CMK (cell line): ENCODE data around the gene DOCK1.
"Not testable (repeated sequence)": the region's sequence is repeated elsewhere in the genome, so short reads cannot be mapped to it uniquely, and the experiment has no call there.

ENCODE experiments used
- DNase-seq: peaks from one replicate; pipeline ENCODE4 v3.0.0-alpha.2; 2010; ENCODE audit warnings: low read depth

Gene DOCK1

DNA sequence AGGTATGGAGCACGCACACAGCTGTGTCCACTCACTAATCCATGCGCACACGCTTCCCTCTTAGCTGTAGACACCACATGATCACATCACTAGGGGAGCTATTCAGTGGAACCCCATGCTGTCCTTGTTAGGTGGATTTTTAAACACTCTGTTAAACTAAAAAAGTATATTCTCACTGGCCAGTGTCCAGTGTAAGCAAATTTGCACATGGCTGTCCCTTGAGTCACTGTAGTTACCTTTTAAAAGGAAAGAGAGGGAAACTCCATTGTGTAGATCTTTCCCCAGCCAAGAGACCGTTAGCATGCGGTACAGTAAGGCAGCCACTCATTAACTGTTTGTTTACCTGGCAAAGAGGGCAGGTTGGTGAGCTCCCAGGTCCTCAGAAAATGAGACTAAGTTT lies 372.8 kb downstream of the DOCK1 start:
- DNase-seq: no peak

DNA sequence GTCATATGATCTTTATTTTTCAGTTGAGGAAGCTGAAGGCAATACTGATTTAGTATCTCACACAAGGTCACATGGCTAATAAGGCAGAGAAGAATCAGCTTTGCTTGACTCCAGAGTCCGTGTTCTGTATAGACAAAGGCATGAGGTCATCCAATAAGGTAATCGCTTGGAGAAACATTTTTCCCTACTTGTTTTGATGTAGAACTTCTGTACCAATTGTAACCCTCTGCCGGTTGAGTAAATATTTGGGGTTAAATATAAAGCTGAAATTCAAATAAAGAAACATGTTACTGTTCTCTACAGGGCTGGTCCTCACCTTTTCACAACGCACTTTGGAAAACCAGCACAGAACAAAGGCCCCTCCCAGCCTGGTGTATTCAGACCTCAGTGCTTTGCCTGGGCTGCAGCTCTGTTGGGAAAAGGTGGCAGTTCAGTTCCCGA lies 374.1 kb downstream of the DOCK1 start:
- DNase-seq: no peak

DNA sequence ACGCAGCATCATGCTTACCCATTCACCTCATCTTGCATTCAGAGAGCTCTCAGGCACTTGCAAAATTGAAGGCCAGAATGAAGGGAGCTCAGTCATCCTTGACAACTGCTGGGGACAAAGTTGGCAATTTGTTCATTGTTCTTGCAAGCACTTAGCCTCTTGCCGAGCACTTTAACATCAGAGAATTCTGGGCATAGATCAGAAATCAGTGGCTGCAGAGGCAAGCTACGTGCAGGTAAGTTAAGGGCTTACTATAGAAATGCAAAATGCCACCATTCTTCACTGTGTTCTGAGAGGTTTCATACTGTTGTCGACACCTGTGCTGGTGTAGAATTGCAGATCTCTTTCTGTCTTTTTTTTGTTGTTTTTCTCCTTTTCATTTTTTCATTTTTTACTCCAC lies 375.2 kb downstream of the DOCK1 start:
- no peak for DNase-seq

DNA sequence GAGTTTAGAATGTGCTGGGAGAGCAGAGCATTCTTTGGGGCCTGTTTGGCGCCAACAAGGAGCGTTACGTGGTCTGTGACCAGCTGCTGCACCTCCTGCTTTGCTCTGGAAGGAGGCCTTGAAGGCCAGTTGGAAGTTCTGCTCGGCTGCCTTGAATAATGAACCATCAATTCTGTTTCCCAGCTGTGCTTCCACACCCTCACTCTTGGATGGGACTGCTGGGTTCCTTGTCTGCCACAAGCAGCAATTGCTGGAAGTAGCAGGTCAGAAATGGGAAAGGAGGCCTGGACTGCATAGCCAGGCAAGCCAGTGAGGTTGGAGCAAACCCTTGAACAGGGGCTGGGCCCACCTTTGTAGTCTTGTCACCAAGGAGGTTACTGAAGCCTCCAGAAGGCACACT lies 377.8 kb downstream of the DOCK1 start:
- DNase-seq: no peak

DNA sequence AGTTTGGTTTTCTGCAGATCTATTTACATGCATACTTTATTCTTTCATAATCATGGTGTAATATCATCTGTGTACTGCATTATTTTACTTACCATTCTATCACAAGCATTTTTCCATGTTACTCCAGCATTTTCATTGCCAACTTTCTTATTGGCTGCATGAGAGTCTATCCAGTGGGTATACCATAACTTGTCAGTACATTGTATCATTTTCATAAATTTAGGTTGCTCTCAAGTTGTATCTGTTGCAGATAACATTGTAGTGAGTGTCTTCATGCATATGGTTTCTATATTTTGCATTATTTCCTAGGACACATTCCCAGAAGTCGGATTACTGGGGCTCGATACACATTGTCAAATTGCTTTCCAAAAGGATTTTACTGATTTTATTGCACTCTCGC lies 378.3 kb downstream of the DOCK1 start:
- no peak for DNase-seq

DNA sequence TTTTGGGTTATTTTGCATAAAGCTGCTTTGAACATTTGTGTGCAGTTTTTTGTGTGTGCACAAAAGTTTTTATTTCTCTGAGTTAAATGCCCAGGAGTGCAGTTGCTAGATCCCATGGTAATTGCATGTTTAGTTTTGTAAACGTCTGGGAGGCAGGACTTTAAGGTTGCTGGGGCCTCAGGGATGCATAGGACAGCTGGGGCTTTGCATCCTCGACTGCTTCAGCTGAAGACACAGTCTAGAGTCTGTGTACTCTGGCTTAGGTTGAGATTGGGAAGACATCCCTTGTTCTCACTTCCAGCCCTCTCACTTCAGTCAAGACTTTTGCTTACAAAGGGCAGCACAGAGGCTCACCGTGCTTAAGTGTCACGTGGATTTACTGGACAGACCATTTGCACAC lies 385.6 kb downstream of the DOCK1 start:
- DNase-seq: no peak

DNA sequence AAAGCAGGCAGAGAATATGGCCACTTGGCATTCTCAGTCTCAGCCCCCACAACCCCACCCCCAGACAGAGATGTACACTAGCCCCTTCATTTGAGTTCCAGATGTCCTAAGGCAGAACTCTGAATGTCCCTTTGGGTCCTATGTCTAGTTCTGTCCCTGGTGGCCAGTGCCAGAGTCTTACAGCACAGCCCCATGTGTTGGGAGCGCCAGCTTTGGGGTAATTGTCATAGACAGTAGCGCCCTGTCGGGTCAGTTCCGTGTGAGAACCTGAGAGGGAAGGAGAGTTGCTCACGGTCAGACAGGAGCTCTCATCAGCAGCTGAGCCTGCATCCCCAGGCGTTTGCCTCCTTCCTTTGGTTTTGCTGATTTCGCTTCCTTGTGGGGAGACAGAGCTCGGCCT lies 386.1 kb downstream of the DOCK1 start:
- DNase-seq: no peak

DNA sequence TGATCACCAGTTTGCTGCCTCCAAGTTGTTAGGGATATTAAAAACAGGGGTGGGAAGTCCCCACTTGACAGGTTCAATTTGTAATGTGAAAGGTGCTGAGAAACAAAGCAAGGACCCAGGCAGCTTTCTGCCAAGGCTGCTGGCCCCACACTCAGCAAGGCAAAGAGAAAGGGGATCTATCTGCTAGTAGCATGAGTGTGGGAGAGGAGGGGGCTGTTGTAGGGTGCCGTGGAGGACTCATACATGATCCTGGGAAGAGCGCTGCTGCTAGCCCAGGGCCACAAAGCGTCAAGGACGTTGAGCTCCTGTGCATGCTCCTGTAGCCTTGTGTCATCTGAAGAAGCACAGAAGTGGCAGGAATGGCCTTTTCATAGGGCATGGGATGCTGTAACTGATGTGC lies 387.7 kb downstream of the DOCK1 start:
- no peak for DNase-seq

DNA sequence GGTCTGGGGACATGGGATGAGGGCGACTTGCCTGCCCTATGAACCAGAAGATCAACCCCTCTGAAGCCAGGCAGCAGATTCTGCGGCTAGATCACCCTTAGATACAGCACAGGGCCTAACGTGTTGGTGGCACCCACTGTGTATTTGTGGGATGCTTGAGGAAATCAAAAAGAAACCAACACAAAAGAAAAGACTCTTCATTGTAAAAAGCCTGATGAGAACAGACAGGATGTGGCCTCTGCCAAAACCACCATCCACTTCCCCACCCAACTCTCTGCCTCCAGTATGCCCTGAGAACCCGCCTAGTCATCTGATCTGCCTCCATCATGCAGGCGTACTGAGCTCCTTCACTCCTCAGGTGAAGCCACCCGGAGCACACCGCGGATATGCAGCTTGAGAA lies 388.4 kb downstream of the DOCK1 start:
- DNase-seq: no peak

DNA sequence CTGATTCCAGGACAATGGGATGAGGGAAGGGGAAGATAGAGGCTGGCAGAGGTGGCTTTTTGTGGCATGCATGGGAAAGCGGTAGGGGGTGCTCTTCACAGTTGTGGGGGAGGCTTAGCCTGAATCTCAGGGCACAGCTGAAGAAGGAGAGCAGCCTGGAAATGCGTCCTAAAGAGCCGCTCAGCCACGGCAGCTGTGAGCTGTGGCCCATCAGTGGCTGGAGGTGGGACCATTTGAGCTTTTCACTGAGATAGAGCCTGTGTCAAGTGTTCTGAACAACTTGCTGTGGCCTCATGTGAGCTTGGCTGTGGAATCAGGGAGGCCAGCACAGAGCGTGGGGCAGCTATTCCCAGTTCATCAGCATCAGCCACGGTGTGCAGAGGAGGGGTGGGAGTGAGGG lies 391.5 kb downstream of the DOCK1 start:
- no peak for DNase-seq

DNA sequence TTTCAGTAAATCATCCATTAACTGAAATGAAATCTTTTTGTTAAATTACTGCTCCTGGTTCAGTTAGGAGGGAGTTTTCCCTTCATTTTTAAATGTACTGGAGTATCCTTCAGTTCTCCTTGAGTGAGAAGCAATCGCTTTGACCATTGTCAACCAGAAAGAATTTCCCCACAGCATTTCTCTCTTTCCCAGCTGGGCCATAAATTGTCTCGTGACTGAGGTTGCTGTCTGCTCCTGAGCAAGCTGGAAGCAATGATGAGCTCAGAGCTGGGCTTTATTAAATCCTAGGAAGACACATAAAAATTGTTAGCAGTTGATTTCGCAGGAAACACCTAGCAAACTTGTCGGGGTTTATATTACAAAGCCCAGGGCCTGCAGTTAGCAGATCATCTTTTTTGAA lies 393.2 kb downstream of the DOCK1 start:
- DNase-seq: no peak

DNA sequence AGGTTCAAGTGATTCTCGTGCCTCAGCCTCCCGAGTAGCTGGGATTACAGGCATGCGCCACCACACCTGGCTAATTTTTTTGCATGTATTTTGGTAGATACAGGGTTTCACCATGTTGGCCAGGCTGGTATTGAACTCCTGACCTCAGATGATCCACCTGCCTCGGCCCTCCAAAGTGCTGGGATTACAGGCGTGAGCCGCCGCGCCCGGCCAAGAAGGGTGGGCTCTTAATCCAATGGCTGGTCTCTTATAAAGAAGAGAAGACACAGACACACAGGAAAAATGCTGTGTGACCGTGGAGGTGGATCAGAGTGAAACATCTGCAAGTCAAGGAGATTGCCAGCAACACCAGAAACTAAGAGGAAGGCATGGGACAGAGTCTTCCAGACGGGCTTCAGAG lies 394.0 kb downstream of the DOCK1 start:
- not testable (repeated sequence) for DNase-seq

DNA sequence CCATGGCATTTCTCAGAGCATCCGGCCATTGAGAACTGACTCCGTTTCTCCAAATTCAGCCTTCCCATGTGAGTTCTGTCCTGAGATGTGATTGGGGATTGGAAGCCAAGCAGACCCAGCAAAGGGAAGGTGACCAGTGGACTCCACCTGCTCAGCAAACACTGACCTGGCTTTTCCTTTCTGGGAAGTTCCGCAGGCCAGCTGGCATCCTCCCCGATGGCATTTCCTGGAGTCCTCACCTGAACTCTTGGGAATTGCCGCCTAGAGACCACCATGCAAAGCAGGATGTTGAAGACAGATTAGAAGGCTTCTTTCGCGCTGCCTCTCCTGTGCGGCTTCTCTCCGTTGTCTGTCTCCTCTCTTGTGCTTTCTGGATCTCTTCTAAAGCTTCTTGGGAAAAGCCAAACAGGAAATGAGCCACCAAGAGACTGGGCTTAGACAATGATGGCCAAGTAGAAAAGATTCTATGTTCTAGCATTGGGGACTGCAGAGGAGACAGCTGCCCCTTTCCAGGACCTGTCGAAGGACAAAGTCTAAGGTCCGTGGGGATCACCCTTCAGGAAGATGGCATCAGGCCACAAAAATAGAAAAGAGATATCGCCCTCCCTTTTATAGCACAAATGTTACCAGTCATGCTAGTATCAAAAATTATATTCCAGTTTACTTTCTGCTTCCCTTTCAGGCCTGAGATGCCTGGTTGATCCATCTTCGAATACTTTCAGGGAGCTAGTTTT lies 394.9 kb downstream of the DOCK1 start:
- DNase-seq: no peak

DNA sequence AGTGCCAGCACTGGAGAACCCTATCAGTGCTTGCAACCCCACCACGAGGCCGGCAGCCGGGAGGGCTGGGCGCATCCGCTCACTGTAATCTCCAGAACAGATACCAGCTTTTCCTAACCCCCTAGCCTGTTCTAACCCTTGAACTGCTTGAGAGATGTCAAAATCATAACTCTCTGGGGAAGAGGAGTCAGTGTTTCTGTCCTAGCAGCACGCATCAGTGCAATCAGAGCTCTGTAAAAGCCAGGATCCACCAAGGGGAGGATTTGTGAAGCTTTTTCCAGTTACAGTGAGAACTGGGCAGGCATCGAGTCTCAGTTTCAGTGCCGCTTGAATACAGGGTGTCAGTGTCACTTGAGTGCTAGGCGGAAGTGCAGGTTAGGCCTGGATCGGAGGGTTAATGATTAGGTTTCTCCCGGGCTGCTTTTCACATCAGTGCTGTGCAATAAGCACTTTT lies 395.7 kb downstream of the DOCK1 start:
- no peak for DNase-seq

DNA sequence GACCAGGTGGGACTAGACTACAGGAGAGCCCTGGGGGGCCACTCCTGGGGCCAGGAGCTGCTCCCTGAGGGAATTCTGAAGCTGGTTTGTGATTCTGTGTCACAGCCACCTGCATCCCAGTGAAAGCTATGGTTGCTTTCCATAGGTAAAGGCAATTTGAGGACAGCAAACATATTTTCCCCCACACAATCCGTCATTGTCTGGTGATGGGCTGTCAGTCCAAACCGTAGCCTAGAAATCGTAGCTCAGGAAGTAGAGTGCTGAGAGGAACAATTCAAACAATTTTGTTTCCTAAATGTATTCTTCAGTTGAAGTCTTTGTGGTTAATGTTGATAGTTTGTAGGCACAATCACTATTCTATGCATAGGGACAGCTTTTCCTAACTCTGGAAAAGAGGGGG lies 397.1 kb downstream of the DOCK1 start:
- DNase-seq: no peak

DNA sequence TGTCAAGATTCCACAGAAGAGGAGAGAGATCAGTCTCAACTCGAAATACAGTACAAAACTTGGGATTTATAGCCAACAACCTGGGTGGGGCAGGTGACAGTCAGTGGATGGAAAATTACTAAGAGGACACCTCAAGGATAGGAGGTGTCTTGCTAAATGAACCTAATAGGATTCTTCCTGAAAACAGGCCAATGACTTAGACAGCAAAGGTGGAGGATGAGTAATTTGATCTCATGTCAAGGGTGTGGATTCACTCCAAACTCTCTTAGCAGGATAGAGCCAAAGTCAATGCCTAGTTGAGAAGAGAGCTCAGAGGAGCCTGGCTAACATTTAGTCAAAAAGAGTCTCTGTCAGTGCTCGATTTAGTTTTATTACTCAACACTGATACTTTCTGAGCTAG lies 397.9 kb downstream of the DOCK1 start:
- DNase-seq: no peak

DNA sequence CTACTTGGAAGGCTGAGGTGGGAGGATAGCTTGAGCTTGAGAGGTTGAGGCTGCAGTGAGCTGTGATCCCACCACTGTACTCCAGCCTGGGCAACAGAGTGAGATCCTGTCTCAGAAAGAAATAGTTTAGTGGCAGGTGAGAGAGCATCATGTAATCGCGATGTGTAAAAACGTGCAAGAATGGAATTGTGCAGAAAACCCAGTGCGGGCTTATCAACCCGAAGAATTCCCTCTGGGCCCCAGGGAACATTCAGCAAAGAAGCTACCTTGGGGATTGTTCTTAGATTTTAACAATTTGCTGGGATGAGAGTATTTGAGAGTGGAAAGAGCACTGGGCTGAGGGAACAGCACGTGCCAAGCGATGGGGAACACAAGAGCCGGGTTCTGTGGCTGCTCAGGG lies 398.5 kb downstream of the DOCK1 start:
- DNase-seq: no peak

DNA sequence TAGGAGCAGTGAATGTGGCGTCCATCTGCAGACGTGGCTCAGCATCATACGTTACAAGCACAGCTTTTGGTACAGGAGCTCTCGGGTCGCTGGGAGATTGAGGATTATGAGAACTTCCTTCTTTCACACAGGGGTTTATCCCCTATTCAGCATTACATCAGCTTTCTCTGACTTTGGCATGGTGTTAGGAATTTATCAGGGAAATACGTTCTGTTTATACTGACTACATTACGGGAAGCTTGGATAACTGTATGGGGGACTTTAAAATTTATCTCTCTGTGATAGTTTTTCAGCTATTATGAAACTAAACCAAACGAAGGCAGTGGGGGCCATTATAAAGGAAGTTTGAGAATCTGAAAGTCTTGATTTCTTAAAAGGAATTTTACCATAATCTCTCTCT lies 401.3 kb downstream of the DOCK1 start:
- no peak for DNase-seq

DNA sequence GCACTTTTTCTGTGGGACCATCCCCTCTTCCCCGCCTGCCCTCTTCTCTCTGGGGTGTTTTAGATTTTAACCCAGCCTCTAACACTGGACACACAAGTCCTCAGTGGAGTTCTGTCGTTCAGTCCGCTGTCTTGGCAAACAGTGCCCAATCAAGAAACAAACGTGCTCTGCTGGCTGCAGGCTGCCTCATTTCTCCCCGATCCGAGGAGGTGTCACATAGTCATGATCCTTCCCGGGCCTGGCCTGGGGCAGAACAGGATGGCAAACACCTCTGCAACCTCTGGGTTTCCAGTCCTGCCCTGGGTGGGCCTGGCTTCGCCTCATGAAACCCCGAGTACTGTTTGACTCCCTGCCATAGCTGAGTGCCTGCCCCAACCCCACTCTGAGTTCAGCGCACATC lies 402.1 kb downstream of the DOCK1 start:
- DNase-seq: no peak

DNA sequence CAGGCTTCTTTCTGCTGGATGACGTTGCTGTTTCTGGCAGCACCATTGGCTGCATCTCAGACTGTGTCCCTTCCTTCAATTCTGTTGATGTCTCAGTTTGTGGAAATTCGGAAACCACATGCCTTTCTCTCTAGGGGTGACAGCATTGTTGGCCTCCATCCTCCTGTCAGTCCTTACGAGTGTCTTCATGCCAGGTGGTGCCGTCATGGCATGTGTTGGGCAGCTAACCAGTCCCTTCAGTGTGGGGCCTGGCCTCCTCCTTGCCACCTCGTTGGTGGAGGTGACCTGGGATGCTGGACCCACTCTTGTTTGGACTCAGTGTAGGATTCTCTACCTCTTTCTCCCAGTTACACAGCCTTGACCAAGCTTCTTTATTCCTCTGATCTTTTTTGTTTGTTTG lies 402.8 kb downstream of the DOCK1 start:
- DNase-seq: no peak

DNA sequence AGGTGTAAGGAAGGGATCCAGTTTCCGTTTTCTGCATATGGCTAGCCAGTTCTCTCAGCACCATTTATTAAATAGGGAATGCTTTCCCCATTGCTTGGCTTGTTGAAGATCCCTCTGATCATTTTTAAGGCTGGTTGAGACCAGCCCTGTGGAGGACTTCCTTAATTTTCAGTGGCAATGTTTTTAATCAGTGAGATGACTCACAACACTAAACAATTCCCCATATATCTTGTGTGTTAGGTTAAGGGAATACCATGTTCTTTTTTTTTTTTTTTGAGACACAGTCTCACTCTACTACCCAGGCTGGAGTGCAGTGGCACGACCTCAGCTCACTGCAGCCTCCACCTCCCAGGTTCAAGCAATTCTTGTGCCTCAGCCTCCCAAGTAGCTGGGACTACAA lies 404.4 kb downstream of the DOCK1 start:
- not testable (repeated sequence) for DNase-seq

DNA sequence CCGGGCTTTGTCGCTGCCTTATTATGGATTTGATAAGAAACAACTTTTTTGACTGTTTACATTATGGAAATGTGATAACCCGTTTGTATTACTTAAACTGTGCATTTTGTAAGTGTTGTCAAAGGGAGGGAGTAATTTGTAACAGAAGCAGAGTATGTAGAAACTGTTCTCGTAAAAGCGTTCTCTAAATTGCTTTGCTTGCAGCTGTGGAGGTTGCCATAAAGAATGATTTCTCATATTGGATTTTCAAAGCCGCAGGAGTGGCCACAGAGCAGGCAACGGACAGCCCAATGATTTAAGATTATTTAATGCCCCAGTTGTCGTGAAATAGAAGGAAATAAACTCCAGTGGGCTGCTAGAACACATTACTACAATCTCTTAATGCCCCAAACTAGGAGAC lies 405.2 kb downstream of the DOCK1 start:
- DNase-seq: no peak

DNA sequence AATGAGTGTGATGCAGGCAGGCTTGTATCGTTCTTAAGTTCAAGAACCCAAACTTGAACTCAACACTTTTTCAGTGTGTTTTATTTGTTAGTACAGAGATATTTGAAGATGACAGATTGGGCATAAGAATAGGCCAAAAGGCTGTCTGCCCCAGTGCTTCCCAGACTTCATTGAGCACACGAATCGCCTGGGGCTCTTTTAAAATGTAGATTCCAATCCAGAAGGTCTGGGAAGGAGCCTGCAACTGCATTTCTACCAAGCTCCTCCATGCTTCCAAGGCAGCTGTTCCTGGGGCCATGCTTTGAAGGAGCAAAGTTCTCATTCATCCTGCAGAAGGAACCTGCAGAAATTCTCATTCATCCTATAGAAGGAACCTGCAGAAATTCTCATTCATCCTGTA lies 405.7 kb downstream of the DOCK1 start:
- no peak for DNase-seq

DNA sequence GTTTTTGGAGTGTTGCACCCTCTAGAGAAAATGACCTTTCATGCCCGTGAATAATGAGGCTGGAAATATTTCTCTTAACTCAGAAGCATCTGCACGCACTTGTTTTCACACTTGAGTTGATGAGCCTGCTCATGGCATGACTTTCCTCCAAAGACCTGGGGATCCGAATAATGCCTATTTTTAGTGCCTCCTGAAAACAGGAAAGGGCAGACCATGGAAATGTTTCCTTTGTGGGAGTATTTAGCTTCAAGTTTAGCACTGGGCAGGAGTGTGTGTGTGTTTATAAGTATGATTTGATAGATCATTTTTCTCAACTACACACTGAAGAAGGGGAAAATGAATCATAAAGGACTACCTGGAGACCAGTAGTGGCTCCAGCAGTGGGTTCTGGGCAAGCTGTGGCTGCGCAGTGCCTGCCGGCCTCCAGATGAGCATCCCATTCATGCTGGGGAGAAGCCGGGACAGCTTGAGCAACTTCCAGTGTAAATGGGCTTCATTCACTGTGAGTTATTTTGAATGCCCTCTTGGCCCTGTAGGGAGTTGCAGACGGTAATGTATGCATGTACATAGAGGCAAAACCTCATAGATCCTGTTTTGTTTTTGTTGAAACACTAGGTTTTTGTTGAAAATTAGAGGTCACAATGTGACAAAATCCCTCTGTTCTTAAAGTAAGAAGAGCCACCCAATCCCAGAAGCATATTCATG lies 408.9 kb downstream of the DOCK1 start:
- DNase-seq: no peak
